Hepatocyte (in vitro differentiated cells): ENCODE data around the gene CP.
"Not testable (repeated sequence)": the region's sequence is repeated elsewhere in the genome, so short reads cannot be mapped to it uniquely, and the experiment has no call there.

Source experiments
- CTCF ChIP-seq: fragments of 200-600 bp; sonication (generic); IDR thresholded peaks from 2 replicates; pipeline ENCODE4 v1.5.1; 2016; ENCODE audit warnings: antibody characterized with exemption, mild to moderate bottlenecking; ENCODE audit not compliant: poor library complexity
- EZH2 ChIP-seq: fragments of 200-600 bp; sonication (generic); IDR thresholded peaks from 2 replicates; pipeline ENCODE4 v1.6.1; 2016; ENCODE audit warnings: antibody characterized with exemption, mild to moderate bottlenecking, borderline replicate concordance
- EZH2phosphoT487 ChIP-seq: fragments of 200-600 bp; sonication (generic); IDR thresholded peaks from one replicate; pipeline ENCODE4 v1.6.1; 2018; ENCODE audit warnings: antibody characterized with exemption, mild to moderate bottlenecking, low read depth, moderate library complexity; ENCODE audit not compliant: unreplicated experiment, severe bottlenecking

- TF ChIP-seq CTCF, EZH2phosphoT487, EZH2: not testable (repeated sequence)
Observed at GRCh38 chr3:149196805-149197592, 24.6 kb downstream of the CP start.
